Measurements from ENCODE around the gene ZNF408.

- TF ChIP-seq CTCF (IDR thresholded peaks at IDR 0.05 in 8 of 11, conservative IDR thresholded peaks at IDR 0.05 in 3 of 11), result no peak
- no peak for TF ChIP-seq POLR2A (IDR thresholded peaks at IDR 0.05)
- no peak for TF ChIP-seq POLR2AphosphoS5 (IDR thresholded peaks at IDR 0.05)
Measured at GRCh38 chr11:46706886-46707285, 6.1 kb downstream of the ZNF408 start.

Measured in spleen (tissue), 7 donors.